Thymus (tissue), 11 donors: ENCODE data around the gene COIL. TPM values are rescaled to one million over a fixed set of nuclear protein-coding genes. Genes with fewer than 3 reads are reported as not detected.
"Not testable (repeated sequence)": the region's sequence is repeated elsewhere in the genome, so short reads cannot be mapped to it uniquely, and the experiment has no call there.

Experiments
- DNase-seq, 9 donors: peaks; one replicate each; pipeline ENCODE4 v3.0.0-alpha.2; 2013; ENCODE audit warnings: low spot score in 9 of 9, low read depth in 6 of 9, missing footprints in 1 of 9
- H3K27ac ChIP-seq, 2 donors: one replicate each; pipeline ENCODE4 v1.5.1; 2013; ENCODE audit warnings: control low read depth in 1 of 2, low read depth in 1 of 2, low read length in 1 of 2, mild to moderate bottlenecking in 1 of 2, moderate library complexity in 1 of 2
- H3K27me3 ChIP-seq, 2 donors: one replicate each; pipeline ENCODE4 v1.5.1; 2013; ENCODE audit warnings: low read length in 1 of 2; ENCODE audit not compliant: control insufficient read depth in 2 of 2, insufficient read depth in 1 of 2
- H3K36me3 ChIP-seq, 2 donors: one replicate each; pipeline ENCODE4 v1.5.1; 2013; ENCODE audit warnings: low read length in 1 of 2, mild to moderate bottlenecking in 1 of 2, moderate library complexity in 1 of 2; ENCODE audit not compliant: control insufficient read depth in 2 of 2, insufficient read depth in 2 of 2
- H3K4me1 ChIP-seq, 2 donors: one replicate each; pipeline ENCODE4 v1.5.1; 2013; ENCODE audit warnings: low read length in 2 of 2; ENCODE audit not compliant: control insufficient read depth in 2 of 2, insufficient read depth in 2 of 2
- H3K4me3 ChIP-seq, 2 donors: one replicate each; pipeline ENCODE4 v1.5.1; 2013; ENCODE audit warnings: low read length in 2 of 2, control low read depth in 1 of 2, mild to moderate bottlenecking in 1 of 2
- H3K9me3 ChIP-seq, 2 donors: one replicate each; pipeline ENCODE4 v1.5.1; 2013; ENCODE audit warnings: low read length in 1 of 2, mild to moderate bottlenecking in 1 of 2; ENCODE audit not compliant: control insufficient read depth in 2 of 2, insufficient read depth in 1 of 2
- WGBS: extraction: QIAGEN DNeasy Blood & Tissue Kit; methylation state at CpG from one replicate; pipeline ENCODE4 v1.1.7; 2013; 5-methylcytosine and 5-hydroxymethylcytosine counted together
- polyA plus RNA-seq: library from polyadenylated mRNA; stranded (reverse); fragments of 200-250 nt; gene quantifications from one replicate; pipeline ENCODE4 v1.2.3, GENCODE V29; 2013
- total RNA-seq: library from RNA; stranded (reverse); fragments of 120-200 nt; gene quantifications from one replicate; pipeline ENCODE4 v1.2.4, GENCODE V29; 2013
- donor health status: healthy.

The COIL gene
- total and polyA plus RNA-seq, 2 donors, result 14.3 to 21.1 TPM

GRCh38 chr17:56945938-56946505, 14.8 kb downstream of the COIL start:
- Histone ChIP-seq H3K27ac (no peak overlapping the region), H3K4me1 (no peaks in the 10 kb centered on the region), H3K36me3 (peaks cover 39 to 55% of the 10 kb centered on the region in 2 donors), H3K27me3 (no peaks in the 10 kb centered on the region), H3K4me3 (no peak overlapping the region), H3K9me3 (no peaks in the 10 kb centered on the region)
- no peak for DNase-seq
- 98% methylated on average over 3 of the region's 3 CpGs for WGBS

DNA sequence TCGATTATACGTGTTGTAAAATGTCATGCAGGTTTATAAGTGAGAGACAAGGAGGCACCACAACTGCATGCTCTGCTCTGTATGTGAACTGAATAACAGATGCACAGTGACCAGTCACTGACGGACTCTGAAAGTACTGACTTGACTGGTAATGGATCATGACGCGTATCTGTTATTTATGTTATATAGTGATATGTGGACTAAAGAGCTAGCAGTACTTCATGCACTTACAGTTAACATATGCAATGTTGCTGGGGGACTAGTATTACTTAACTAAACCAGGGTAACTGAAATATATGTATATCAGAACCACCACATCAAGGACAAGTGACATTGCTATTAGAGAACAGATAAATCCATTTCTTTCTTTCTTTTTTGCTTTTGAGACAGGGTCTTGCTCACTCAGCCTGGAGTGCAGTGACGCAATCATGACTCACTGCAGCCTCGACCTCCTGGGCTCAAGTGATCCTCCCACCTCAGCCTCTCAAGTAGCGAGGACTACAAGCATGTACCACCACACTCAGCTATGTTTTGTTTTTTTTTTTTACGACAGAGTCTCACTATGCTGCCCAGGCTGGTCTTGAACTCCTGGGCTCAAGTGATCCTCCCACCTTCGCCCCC, 17.2 kb downstream of the COIL start:
- DNase-seq, result no peak
- H3K4me1 ChIP-seq, result no peaks in the 10 kb centered on the region
- H3K27me3 ChIP-seq, result no peaks in the 10 kb centered on the region
- peaks cover 28 to 61% of the 10 kb centered on the region in 2 donors for H3K36me3 ChIP-seq
- no peaks in the 10 kb centered on the region for H3K9me3 ChIP-seq
- no peak overlapping the region for H3K27ac ChIP-seq
- 92% methylated on average over 10 of the region's 10 CpGs for WGBS
- no peak overlapping the region for H3K4me3 ChIP-seq

DNA sequence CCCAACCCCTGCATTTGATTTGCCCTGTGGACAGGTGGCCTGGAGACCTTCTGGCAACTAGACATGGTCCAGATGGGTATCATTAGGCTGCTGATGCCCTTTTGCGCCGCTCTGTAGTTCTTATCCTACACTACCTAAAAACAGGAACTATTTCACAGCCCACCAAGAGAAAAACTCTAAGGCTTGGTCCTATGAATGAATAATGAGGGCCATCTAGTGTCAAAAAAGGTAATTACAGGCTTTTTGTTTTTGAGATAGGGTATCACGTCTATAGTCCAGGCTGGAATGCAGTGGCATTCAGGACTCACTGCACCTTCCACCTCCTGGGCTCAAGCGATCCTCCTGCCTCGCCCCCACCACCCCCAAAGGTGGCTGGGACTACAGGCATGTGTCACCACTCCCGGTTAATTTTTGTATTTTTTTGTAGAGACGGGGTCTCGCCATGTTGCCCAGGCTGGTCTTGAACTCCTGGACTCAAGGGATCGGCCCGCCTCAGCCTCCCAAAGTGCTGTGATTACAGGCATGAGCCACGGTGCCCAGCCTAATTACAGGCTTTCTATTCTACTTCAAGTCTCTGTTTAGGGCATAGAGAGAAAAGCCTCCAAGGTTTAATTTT, 20.9 kb downstream of the COIL start:
- WGBS, result 65% methylated on average over 11 of the region's 11 CpGs
- no peaks in the 10 kb centered on the region for H3K9me3 ChIP-seq
- peak; percentile 6 to 86 (median 65) for DNase-seq
- H3K4me3 ChIP-seq, result no peak overlapping the region
- H3K27me3 ChIP-seq, result no peaks in the 10 kb centered on the region
- H3K27ac ChIP-seq, result no peak overlapping the region
- peaks cover 33 to 52% of the 10 kb centered on the region in 2 donors for H3K36me3 ChIP-seq
- H3K4me1 ChIP-seq, result no peaks in the 10 kb centered on the region

DNA sequence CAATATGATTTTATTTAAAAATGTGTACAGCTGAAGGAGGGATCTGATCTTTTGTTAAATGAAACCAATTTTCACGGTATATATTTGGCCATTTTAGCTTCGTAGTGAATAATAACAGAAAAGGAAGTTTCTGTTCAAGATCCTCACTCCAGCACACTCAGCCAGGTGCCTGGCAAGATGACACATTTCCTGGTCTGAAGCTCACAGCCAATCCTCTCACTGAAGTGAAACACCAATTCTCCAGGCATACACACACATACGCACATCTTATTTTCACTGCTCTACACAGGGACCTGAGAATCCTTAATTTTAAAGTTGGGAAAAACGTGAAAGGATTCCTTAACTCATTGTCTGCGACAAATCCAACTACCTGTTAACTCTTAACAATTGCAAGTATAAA, 22.6 kb downstream of the COIL start:
- 91% methylated on average over 5 of the region's 5 CpGs for WGBS
- not testable (repeated sequence) for DNase-seq, H3K4me1 ChIP-seq, H3K27me3 ChIP-seq, H3K27ac ChIP-seq, H3K4me3 ChIP-seq, H3K9me3 ChIP-seq
- peaks cover 23 to 50% of the 10 kb centered on the region in 2 donors for H3K36me3 ChIP-seq

DNA sequence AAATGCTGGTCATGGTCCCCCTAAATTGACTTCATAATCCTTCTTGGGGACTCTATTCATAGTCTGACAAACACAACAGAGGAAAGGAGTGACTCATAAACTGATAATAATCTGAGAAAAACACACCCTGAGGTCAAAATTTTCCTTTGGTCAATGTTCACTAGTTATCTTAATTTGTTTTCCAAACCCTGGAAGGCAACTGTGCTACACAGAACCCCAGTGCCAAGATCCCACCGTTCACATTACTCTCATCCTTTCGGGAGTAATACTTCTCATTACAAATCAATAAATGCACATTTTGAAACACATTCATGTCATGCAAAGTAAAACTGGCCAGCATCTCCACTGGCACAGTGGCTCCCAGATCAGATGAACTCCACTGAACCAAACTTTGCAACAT, 23.2 kb downstream of the COIL start:
- Histone ChIP-seq H3K9me3 (no peaks in the 10 kb centered on the region), H3K36me3 (peaks cover 23 to 49% of the 10 kb centered on the region in 2 donors), H3K27me3 (no peaks in the 10 kb centered on the region), H3K4me3 (no peak overlapping the region), H3K4me1 (no peaks in the 10 kb centered on the region), H3K27ac (no peak overlapping the region)
- no peak for DNase-seq
- 98% methylated on average over 2 of the region's 2 CpGs for WGBS

GRCh38 chr17:56936697-56937322, 24.0 kb downstream of the COIL start:
- WGBS, result 97% methylated on average over 6 of the region's 6 CpGs
- Histone ChIP-seq H3K9me3 (peaks cover 0 to 4% of the 10 kb centered on the region in 2 donors), H3K27ac (no peak overlapping the region), H3K36me3 (peaks cover 19 to 43% of the 10 kb centered on the region in 2 donors), H3K27me3 (no peaks in the 10 kb centered on the region), H3K4me3 (no peak overlapping the region), H3K4me1 (no peaks in the 10 kb centered on the region)
- DNase-seq, result no peak

GRCh38 chr17:56935461-56935860, 25.4 kb downstream of the COIL start:
- Histone ChIP-seq H3K9me3 (peaks cover 0 to 7% of the 10 kb centered on the region in 2 donors), H3K36me3 (peaks cover 13 to 32% of the 10 kb centered on the region in 2 donors), H3K4me3 (no peak overlapping the region), H3K27me3 (no peaks in the 10 kb centered on the region), H3K4me1 (no peaks in the 10 kb centered on the region), H3K27ac (no peak overlapping the region)
- DNase-seq, result no peak
- WGBS, result 98% methylated on average over 3 of the region's 3 CpGs

GRCh38 chr17:56934280-56934679, 26.6 kb downstream of the COIL start:
- Histone ChIP-seq H3K4me3 (no peak overlapping the region), H3K36me3 (peaks cover 13 to 25% of the 10 kb centered on the region in 2 donors), H3K4me1 (no peaks in the 10 kb centered on the region), H3K27ac (no peak overlapping the region), H3K27me3 (no peaks in the 10 kb centered on the region), H3K9me3 (peaks cover 0 to 7% of the 10 kb centered on the region in 2 donors)
- 94% methylated on average over 4 of the region's 4 CpGs for WGBS
- DNase-seq, result no peak

DNA sequence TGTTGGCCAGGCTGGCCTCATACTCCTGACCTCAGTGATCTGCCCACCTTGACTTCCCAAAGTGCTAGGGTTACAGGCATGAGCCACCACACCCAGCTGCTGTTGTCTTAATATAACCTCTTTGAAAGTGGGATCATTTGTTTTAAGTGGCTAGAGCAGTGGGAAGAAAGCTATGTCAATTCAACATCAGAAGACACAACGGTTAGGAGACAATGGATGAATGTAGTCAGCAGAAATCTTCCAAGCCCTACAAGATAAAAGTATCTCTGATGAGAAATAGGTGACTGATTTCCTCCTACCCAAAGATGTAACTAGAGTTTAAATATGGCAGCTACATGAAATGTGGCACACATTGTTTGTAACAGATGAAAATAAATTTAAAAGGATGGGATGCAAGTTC, 27.0 kb downstream of the COIL start:
- 81% methylated on average over 1 of the region's 1 CpG for WGBS
- Histone ChIP-seq H3K27ac (no peak overlapping the region), H3K4me1 (no peaks in the 10 kb centered on the region), H3K36me3 (peaks cover 13 to 21% of the 10 kb centered on the region in 2 donors), H3K4me3 (no peak overlapping the region), H3K9me3 (peaks cover 0 to 9% of the 10 kb centered on the region in 2 donors), H3K27me3 (no peaks in the 10 kb centered on the region)
- DNase-seq, result no peak
